Natural killer cell (primary cell): Measurements from ENCODE around the gene HS3ST3A1. TPM values are rescaled to one million over a fixed set of nuclear protein-coding genes. Genes with fewer than 3 reads are reported as not detected.

Experiments used
- ATAC-seq, 3 donors: fragments of 150-1000 bp in 2 of 3; fragments of 200-7000 bp in 1 of 3; cut with Tn5 transposase; 1 replicate in 1 of 3; 2 replicates in 2 of 3; pipeline ENCODE4 v1.10.0; 2021; ENCODE audit warnings: mild to moderate bottlenecking in 2 of 3, moderate library complexity in 2 of 3
- DNase-seq, 2 donors: peaks; one replicate each; pipeline versions ENCODE4 v3.0.0 to v3.0.0-alpha.2; 2013 to 2021; ENCODE audit warnings: mixed read lengths in 1 of 2
- H3K27ac ChIP-seq: one replicate; pipeline ENCODE4 v1.5.1; 2013; ENCODE audit warnings: mild to moderate bottlenecking, low read length
- H3K27me3 ChIP-seq: one replicate; pipeline ENCODE4 v1.6.1; 2013; ENCODE audit warnings: low read length; ENCODE audit not compliant: control insufficient read depth, insufficient read depth
- H3K36me3 ChIP-seq: one replicate; pipeline ENCODE4 v1.6.1; 2013; ENCODE audit warnings: low read length; ENCODE audit not compliant: control insufficient read depth, insufficient read depth
- H3K4me1 ChIP-seq: one replicate; pipeline ENCODE4 v1.6.1; 2013; ENCODE audit warnings: low read length; ENCODE audit not compliant: control insufficient read depth, insufficient read depth
- H3K4me3 ChIP-seq: one replicate; pipeline ENCODE4 v1.5.1; 2013; ENCODE audit warnings: low read length
- H3K9me3 ChIP-seq: one replicate; pipeline ENCODE4 v1.6.1; 2013; ENCODE audit warnings: low read length; ENCODE audit not compliant: control insufficient read depth, insufficient read depth
- H3K27ac Mint-ChIP-seq, 2 donors: one replicate each; pipeline ENCODE4 v1.8.0; 2022; ENCODE audit warnings: mild to moderate bottlenecking in 2 of 2, mixed read lengths in 2 of 2, moderate library complexity in 1 of 2
- H3K27me3 Mint-ChIP-seq, 2 donors: one replicate each; pipeline ENCODE4 v1.8.0; 2022; ENCODE audit warnings: low read depth in 2 of 2, mixed read lengths in 2 of 2
- H3K36me3 Mint-ChIP-seq: one replicate; pipeline ENCODE4 v1.8.0; 2022; ENCODE audit warnings: mixed read lengths
- H3K4me1 Mint-ChIP-seq, 2 donors: one replicate each; pipeline ENCODE4 v1.8.0; 2022; ENCODE audit warnings: mixed read lengths in 2 of 2
- H3K4me3 Mint-ChIP-seq: one replicate; pipeline ENCODE4 v1.8.0; 2022; ENCODE audit warnings: mild to moderate bottlenecking, moderate library complexity, mixed read lengths
- H3K9me3 Mint-ChIP-seq, 2 donors: one replicate each; pipeline ENCODE4 v1.8.0; 2022; ENCODE audit warnings: mixed read lengths in 2 of 2
- CTCF ChIP-seq: fragments of 200-600 bp; IDR thresholded peaks from one replicate; pipeline ENCODE4 v1.8.0; 2022; ENCODE audit warnings: antibody characterized with exemption
- WGBS: methylation state at CpG from one replicate; pipeline ENCODE4 v1.1.7; 2013; ENCODE audit warnings: missing lambda C conversion rate; ENCODE audit not compliant: insufficient coverage; 5-methylcytosine and 5-hydroxymethylcytosine counted together
- intact Hi-C: fragments of 100-400 bp; cut with micrococcal nuclease; formaldehyde crosslinking; loops from one replicate; pipeline ENCODE4 v1.14.2; 2022
- total RNA-seq, 4 donors: library from RNA; stranded (reverse); fragments of 120-200 nt in 1 of 4; gene quantifications; one replicate each; pipeline versions ENCODE4 v1.2.3 to v1.2.4, GENCODE V29; 2013 to 2022

Gene HS3ST3A1
- total RNA-seq, 3 donors from 2014 or later (not counting 1 experiment from before 2014, with no cell fraction given): 1.6 to 2.5 TPM; not detected in 1

DNA sequence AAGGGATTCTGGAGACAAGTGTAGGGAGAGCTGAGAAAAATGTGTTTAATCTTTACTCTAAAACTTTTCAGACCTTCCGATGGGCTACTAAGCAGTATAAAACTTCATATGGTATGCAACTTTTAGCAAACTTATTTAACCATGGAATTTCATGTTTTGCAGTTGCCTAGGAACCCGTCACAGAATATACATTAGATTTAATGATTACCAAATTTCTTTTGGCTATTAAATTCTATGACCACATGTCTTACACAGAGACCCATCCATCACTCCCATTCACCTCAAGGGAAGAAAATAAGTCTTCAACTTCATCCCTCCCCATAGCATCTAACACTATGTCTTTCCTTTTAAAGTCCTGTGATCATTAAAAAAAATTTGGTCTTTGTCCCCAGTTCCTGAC, 54.9 kb downstream of the HS3ST3A1 start:
- Mint-ChIP-seq H3K9me3 (peaks cover 3% of the 10 kb centered on the region in 2 donors), H3K36me3 (no peaks in the 10 kb centered on the region), H3K27me3 (peaks cover 11 to 20% of the 10 kb centered on the region in 2 donors), H3K4me3 (no peak overlapping the region), H3K27ac (no peak overlapping the region), H3K4me1 (no peaks in the 10 kb centered on the region)
- H3K36me3 ChIP-seq: no peaks in the 10 kb centered on the region
- H3K9me3 ChIP-seq: no peaks in the 10 kb centered on the region
- no peak overlapping the region for H3K4me3 ChIP-seq
- DNase-seq: no peak
- H3K27me3 ChIP-seq: no peaks in the 10 kb centered on the region
- WGBS: 88% methylated on average over 2 of the region's 2 CpGs
- TF ChIP-seq CTCF: no peak
- no peaks in the 10 kb centered on the region for H3K4me1 ChIP-seq
- intact Hi-C loops: no loop called here
- no peak overlapping the region for H3K27ac ChIP-seq
- no peak for ATAC-seq

GRCh38 chr17:13545941-13546340, 55.8 kb downstream of the HS3ST3A1 start:
- H3K27ac Mint-ChIP-seq: no peak overlapping the region
- no peak for DNase-seq
- H3K27ac ChIP-seq: no peak overlapping the region
- H3K27me3 Mint-ChIP-seq: peaks cover 7 to 20% of the 10 kb centered on the region in 2 donors
- H3K4me1 ChIP-seq: no peaks in the 10 kb centered on the region
- ATAC-seq: no peak
- no peaks in the 10 kb centered on the region for H3K27me3 ChIP-seq
- H3K4me3 ChIP-seq: no peak overlapping the region
- no peaks in the 10 kb centered on the region for H3K36me3 Mint-ChIP-seq
- intact Hi-C loops: no loop called here
- no peak overlapping the region for H3K4me3 Mint-ChIP-seq
- TF ChIP-seq CTCF: no peak
- WGBS: 78% methylated on average over 8 of the region's 8 CpGs
- no peaks in the 10 kb centered on the region for H3K4me1 Mint-ChIP-seq
- H3K9me3 ChIP-seq: no peaks in the 10 kb centered on the region
- no peaks in the 10 kb centered on the region for H3K36me3 ChIP-seq
- peaks cover 3% of the 10 kb centered on the region in 2 donors for H3K9me3 Mint-ChIP-seq

DNA sequence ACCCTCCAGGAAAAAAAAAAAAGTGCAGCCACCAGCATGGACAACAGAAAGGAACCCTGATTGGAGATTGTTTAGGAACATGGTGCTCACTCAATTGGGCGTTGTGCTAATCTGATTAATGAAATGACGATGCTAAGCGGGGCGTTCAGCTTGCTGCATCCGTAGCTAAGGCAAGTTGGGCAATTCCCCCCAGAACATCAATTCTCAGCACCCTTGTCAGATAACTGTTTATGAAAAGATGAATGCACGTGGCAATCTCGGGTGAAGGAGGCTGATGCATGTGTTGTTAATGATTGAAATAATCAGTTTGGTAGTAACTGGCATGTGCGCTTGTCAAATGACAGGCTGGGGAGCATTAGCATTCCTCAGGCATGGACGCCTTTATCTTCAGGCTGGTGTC, 57.0 kb downstream of the HS3ST3A1 start:
- TF ChIP-seq CTCF: no peak
- H3K9me3 Mint-ChIP-seq: no peaks in the 10 kb centered on the region
- no peak overlapping the region for H3K4me3 ChIP-seq
- WGBS: 96% methylated on average over 9 of the region's 9 CpGs
- no peak overlapping the region for H3K27ac ChIP-seq
- no peaks in the 10 kb centered on the region for H3K36me3 Mint-ChIP-seq
- no peak overlapping the region for H3K4me3 Mint-ChIP-seq
- ATAC-seq: no peak
- no peaks in the 10 kb centered on the region for H3K4me1 Mint-ChIP-seq
- intact Hi-C loops: no loop called here
- no peaks in the 10 kb centered on the region for H3K27me3 ChIP-seq
- H3K27me3 Mint-ChIP-seq: peaks cover 4 to 9% of the 10 kb centered on the region in 2 donors
- H3K9me3 ChIP-seq: no peaks in the 10 kb centered on the region
- DNase-seq: no peak
- no peaks in the 10 kb centered on the region for H3K36me3 ChIP-seq
- no peak overlapping the region for H3K27ac Mint-ChIP-seq
- no peaks in the 10 kb centered on the region for H3K4me1 ChIP-seq

DNA sequence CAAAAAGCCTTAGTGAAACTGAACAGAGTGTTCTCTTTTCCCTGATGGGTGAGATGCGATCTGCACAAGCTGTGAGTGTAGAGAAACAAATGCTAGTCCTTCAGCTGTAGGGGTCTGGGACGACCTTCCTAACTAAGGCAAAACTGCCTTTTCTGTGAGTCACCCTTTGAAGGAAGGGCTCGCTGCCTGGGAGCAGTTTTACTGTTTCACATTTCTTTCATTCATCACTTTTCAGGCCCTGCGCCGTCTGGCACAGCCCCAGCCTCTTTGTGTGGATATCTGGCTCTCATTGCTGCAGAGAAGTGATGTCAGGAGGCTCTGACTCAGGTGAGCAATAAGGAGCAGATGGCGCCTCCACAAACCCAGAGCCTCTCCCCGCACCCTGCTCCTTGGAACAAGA, 57.4 kb downstream of the HS3ST3A1 start:
- H3K27me3 ChIP-seq: no peaks in the 10 kb centered on the region
- Mint-ChIP-seq H3K4me1 (no peaks in the 10 kb centered on the region), H3K27ac (no peak overlapping the region), H3K4me3 (no peak overlapping the region), H3K27me3 (peaks cover under 1 to 5% of the 10 kb centered on the region in 2 donors), H3K9me3 (no peaks in the 10 kb centered on the region), H3K36me3 (no peaks in the 10 kb centered on the region)
- TF ChIP-seq CTCF: no peak
- H3K4me1 ChIP-seq: no peaks in the 10 kb centered on the region
- no peak overlapping the region for H3K27ac ChIP-seq
- no peaks in the 10 kb centered on the region for H3K36me3 ChIP-seq
- H3K9me3 ChIP-seq: no peaks in the 10 kb centered on the region
- DNase-seq (no peak), ATAC-seq (no peak)
- no peak overlapping the region for H3K4me3 ChIP-seq
- WGBS: 95% methylated on average over 7 of the region's 7 CpGs
- intact Hi-C loops: no loop called here
